ENCODE results near the gene MMAB.

DNA sequence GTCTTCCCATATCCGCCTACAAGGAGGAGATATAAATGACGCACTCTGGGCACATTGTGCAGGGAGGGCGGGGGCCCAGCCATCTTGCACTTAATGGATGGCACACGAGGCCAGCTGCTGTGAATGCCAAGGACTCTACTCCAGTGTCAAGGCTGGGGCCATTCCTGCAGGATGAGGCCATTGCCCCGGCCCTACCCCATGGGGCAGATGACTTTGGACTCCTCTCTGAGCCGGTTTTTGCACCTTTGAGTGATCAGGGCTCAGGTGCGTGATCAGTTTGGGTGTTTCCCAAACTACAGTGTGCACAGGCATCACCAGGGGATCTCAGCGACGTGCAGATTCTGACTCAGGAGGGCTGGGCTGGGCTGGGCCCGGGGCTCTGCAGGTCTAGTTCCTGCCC lies 16.1 kb downstream of the MMAB start:
- TF ChIP-seq, protein P1, sequence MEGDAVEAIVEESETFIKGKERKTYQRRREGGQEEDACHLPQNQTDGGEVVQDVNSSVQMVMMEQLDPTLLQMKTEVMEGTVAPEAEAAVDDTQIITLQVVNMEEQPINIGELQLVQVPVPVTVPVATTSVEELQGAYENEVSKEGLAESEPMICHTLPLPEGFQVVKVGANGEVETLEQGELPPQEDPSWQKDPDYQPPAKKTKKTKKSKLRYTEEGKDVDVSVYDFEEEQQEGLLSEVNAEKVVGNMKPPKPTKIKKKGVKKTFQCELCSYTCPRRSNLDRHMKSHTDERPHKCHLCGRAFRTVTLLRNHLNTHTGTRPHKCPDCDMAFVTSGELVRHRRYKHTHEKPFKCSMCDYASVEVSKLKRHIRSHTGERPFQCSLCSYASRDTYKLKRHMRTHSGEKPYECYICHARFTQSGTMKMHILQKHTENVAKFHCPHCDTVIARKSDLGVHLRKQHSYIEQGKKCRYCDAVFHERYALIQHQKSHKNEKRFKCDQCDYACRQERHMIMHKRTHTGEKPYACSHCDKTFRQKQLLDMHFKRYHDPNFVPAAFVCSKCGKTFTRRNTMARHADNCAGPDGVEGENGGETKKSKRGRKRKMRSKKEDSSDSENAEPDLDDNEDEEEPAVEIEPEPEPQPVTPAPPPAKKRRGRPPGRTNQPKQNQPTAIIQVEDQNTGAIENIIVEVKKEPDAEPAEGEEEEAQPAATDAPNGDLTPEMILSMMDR (conservative IDR thresholded peaks at IDR 0.05 in 1 of 2, IDR thresholded peaks at IDR 0.05 in 1 of 2; ENCODE audit: low read depth in 1 of 2, low read length in 2 of 2): no peak
- TF ChIP-seq EZH2 (IDR thresholded peaks at IDR 0.05; ENCODE audit: low read length, missing control alignments): no peak

Data from fibroblast of lung (primary cell).